ENCODE measurements around the gene TGIF2.
"Not testable (repeated sequence)": the region's sequence is repeated elsewhere in the genome, so short reads cannot be mapped to it uniquely, and the experiment has no call there.

The TGIF2 gene

GRCh38 chr20:36614781-36615557, 41.6 kb downstream of the TGIF2 start:
- no peak for DNase-seq (ENCODE audit: low spot score)

- DNase-seq (ENCODE audit: low spot score), result no peak
Measured at GRCh38 chr20:36620917-36621316, 47.5 kb downstream of the TGIF2 start.

GRCh38 chr20:36623444-36623843, 50.0 kb downstream of the TGIF2 start:
- no peak for DNase-seq (ENCODE audit: low spot score)

GRCh38 chr20:36624068-36624943, 50.9 kb downstream of the TGIF2 start:
- no peak for DNase-seq (ENCODE audit: low spot score)

- no peak for DNase-seq (ENCODE audit: low spot score)
Measured at GRCh38 chr20:36624944-36625324, 51.5 kb downstream of the TGIF2 start.

GRCh38 chr20:36628076-36628475, 54.7 kb downstream of the TGIF2 start:
- no peak for DNase-seq (ENCODE audit: low spot score)

GRCh38 chr20:36629719-36630681, 56.6 kb downstream of the TGIF2 start:
- DNase-seq (ENCODE audit: low spot score), result no peak

- DNase-seq (ENCODE audit: low spot score), result no peak
Measured at GRCh38 chr20:36631646-36632045, 58.2 kb downstream of the TGIF2 start.

- DNase-seq (ENCODE audit: low spot score), result no peak
Measured at GRCh38 chr20:36632147-36632486, 58.7 kb downstream of the TGIF2 start.

GRCh38 chr20:36632487-36633284, 59.3 kb downstream of the TGIF2 start:
- no peak for DNase-seq (ENCODE audit: low spot score)

- no peak for DNase-seq (ENCODE audit: low spot score)
Measured at GRCh38 chr20:36633285-36633772, 59.9 kb downstream of the TGIF2 start.

- no peak for DNase-seq (ENCODE audit: low spot score)
Measured at GRCh38 chr20:36634342-36634741, 60.9 kb downstream of the TGIF2 start.

GRCh38 chr20:36638876-36639400, 65.5 kb downstream of the TGIF2 start:
- not testable (repeated sequence) for DNase-seq (ENCODE audit: low spot score)

- no peak for DNase-seq (ENCODE audit: low spot score)
Measured at GRCh38 chr20:36641506-36641843, 68.1 kb downstream of the TGIF2 start.

GRCh38 chr20:36642136-36642535, 68.7 kb downstream of the TGIF2 start:
- DNase-seq (ENCODE audit: low spot score), result no peak

Data from LoVo (cell line).